Heart left ventricle (tissue), 16 donors: ENCODE results near the gene ITPR2. TPM values are rescaled to one million over a fixed set of nuclear protein-coding genes. Genes with fewer than 3 reads are reported as not detected.

Experiments
- ATAC-seq, 4 donors: fragments of 200-7000 bp; cut with Tn5 transposase; one replicate each; pipeline ENCODE4 v1.9.1; 2020 to 2022; ENCODE audit warnings: moderate library complexity in 4 of 4, mild to moderate bottlenecking in 3 of 4, moderate number of reproducible peaks in 1 of 4
- DNase-seq, 5 donors: peaks; one replicate each; pipeline ENCODE4 v3.0.0-alpha.2; 2020
- H3K27ac ChIP-seq, 12 donors: fragments of 200-600 bp; sonication (generic) in 4 of 12; one replicate each; pipeline versions ENCODE4 v1.5.0 to v1.8.0; 2016 to 2022; ENCODE audit warnings: mild to moderate bottlenecking in 2 of 12
- H3K27me3 ChIP-seq, 9 donors: fragments of 200-600 bp; sonication (generic) in 2 of 9; one replicate each; pipeline versions ENCODE4 v1.5.1 to v1.8.0; 2016 to 2022; ENCODE audit warnings: mild to moderate bottlenecking in 3 of 9
- H3K36me3 ChIP-seq, 9 donors: fragments of 200-600 bp; sonication (generic) in 2 of 9; one replicate each; pipeline versions ENCODE4 v1.5.0 to v1.8.0; 2018 to 2022; ENCODE audit warnings: mild to moderate bottlenecking in 2 of 9
- H3K4me1 ChIP-seq, 12 donors: fragments of 200-600 bp; sonication (generic) in 4 of 12; one replicate each; pipeline versions ENCODE4 v1.5.0 to v1.8.0; 2016 to 2022; ENCODE audit warnings: mild to moderate bottlenecking in 3 of 12
- H3K4me3 ChIP-seq, 12 donors: fragments of 200-600 bp; sonication (generic) in 4 of 12; one replicate each; pipeline versions ENCODE4 v1.5.0 to v1.8.0; 2017 to 2022; ENCODE audit warnings: mild to moderate bottlenecking in 9 of 12, moderate library complexity in 4 of 12
- H3K9me3 ChIP-seq, 12 donors: fragments of 200-600 bp; sonication (generic) in 4 of 12; one replicate each; pipeline versions ENCODE4 v1.5.0 to v1.8.0; 2016 to 2022; ENCODE audit warnings: mild to moderate bottlenecking in 1 of 12
- POLR2A ChIP-seq, 2 donors: fragments of 450-650 bp; IDR thresholded peaks; one replicate each; pipeline ENCODE4 v1.6.1; 2017; ENCODE audit warnings: antibody characterized with exemption in 2 of 2, mild to moderate bottlenecking in 2 of 2, moderate library complexity in 2 of 2
- WGBS, 4 donors: extraction: QIAGEN DNeasy Blood & Tissue Kit in 2 of 4; methylation state at CpG; one replicate each; pipeline versions ENCODE4 v1.1.5 to v1.1.7; 2013 to 2018; 5-methylcytosine and 5-hydroxymethylcytosine counted together
- intact Hi-C, 10 donors: fragments of 100-400 bp; cut with DNase I; formaldehyde crosslinking; loops; one replicate each; pipeline versions ENCODE4 v1.11.1 to v1.14.2; 2022
- polyA plus RNA-seq, 2 donors: library from polyadenylated mRNA; stranded (reverse); fragments of 200-250 nt; gene quantifications; one replicate each; pipeline ENCODE4 v1.2.3, GENCODE V29; 2013
- total RNA-seq, 9 donors: library from RNA; depleted of rRNA in 2 of 9; stranded (reverse); fragments of >200 nt in 2 of 9; fragmentation: NEBNext Ultra II Directional in 3 of 9; extraction: Animal tissue kit (Norgen Biotek cat#: 25700) in 3 of 9; gene quantifications; one replicate each; pipeline versions ENCODE4 v1.1.0 to v1.2.4, GENCODE V29; 2016 to 2023
- TF ChIP-seq, protein P1 (sequence below), 12 donors: fragments of 200-600 bp; sonication (generic) in 4 of 12; IDR thresholded peaks; one replicate each; pipeline versions ENCODE4 v1.5.0 to v1.8.0; 2018 to 2022; ENCODE audit warnings: antibody characterized with exemption in 12 of 12, mild to moderate bottlenecking in 5 of 12
- donor health status: ischemic (EF 13 %, LVEDD 7.1; RV severe dilation, severe dysfunction).
- donor health status: healthy with polysubstance abuse.
- donor health status: DM: no; HTN: yes; CAD: no.
- donor health status: DM: no; HTN: no; CAD: no.
- donor health status: ischemic (EF 25% LVEDD 6.9; RV normal size, moderate dysfunction).
- donor health status: ischemic (EF 25% LVEDD 5.7; RV mildly dilated, moderate dysfunction).
- donor health status: healthy.
- donor health status: DM: yes; HTN: yes; CAD: no.
- donor health status: ischemic (EF 35%, LVEDD 5.7; RV mildly dilated, moderate dysfunction).
- donor health status: nonischemic (EF 11% LVEDD 7.7; RV severe dilation, severe dysfunction).
- donor health status: DM: yes; HTN: yes; CAD: no.
- donor health status: PGD.
- donor health status: ischemic (EF 29% LVEDD 5.4; RV normal size, mild dysfunction).
- donor health status: nonischemic (EF 23%, LVEDD 6.1; RV moderate dilation, normal function).

The ITPR2 gene
- total and polyA plus RNA-seq, 11 donors, result 3.4 to 45.6 (median 11.8) TPM

DNA sequence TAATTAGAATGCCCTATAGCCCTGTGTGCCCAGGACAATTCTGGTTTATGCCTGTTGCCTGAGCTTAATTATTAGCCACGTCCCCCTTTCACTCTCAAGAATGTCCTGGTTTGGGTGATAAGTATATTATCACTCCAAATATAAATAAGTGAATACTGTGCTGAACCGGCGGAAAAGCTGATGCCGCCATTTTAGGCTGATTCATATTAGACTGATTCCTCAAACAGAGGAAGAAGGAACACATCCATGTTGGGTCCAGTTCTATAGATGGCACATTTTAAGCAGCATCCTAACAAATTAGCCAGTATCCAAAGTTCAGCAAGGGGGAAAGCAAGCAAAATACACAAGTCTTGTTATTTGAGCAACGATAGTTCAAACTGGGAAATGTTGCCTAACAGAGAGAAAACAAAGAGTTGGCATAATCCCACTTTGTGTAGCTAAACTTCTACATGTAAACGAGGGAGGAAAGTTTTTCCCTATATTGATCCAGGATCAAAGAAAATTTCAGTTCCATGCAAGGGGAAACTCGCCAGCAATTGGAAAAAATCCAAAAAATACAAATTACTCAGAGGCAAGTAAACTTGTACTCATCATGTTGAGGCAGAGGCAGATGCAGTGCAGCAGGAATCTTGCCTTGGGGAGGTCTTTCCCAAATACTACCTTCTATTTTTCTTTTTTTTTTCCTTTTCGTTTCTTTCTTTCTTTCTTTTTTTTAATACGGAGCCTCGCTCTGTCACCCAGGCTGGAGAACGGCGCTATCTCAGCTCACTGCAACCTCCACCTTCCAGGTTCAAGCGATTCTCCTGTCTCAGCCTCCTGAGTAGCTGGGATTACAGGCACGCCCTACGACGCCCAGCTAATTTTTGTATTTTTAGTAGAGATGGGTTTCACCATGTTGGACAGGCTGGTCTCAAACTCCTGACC, 96.2 kb downstream of the ITPR2 start:
- WGBS, 4 donors, result 88 to 94% (median 91%) methylated on average over 16 of the region's 16 CpGs
- Histone ChIP-seq H3K9me3 (peaks cover 0 to 15% (median 0%) of the 10 kb centered on the region in 12 donors), H3K36me3 (no peaks in the 10 kb centered on the region), H3K27ac (no peak overlapping the region), H3K4me1 (peaks cover 0 to 52% (median 12%) of the 10 kb centered on the region in 12 donors), H3K27me3 (no peaks in the 10 kb centered on the region), H3K4me3 (no peak overlapping the region)
- TF ChIP-seq, protein P1, sequence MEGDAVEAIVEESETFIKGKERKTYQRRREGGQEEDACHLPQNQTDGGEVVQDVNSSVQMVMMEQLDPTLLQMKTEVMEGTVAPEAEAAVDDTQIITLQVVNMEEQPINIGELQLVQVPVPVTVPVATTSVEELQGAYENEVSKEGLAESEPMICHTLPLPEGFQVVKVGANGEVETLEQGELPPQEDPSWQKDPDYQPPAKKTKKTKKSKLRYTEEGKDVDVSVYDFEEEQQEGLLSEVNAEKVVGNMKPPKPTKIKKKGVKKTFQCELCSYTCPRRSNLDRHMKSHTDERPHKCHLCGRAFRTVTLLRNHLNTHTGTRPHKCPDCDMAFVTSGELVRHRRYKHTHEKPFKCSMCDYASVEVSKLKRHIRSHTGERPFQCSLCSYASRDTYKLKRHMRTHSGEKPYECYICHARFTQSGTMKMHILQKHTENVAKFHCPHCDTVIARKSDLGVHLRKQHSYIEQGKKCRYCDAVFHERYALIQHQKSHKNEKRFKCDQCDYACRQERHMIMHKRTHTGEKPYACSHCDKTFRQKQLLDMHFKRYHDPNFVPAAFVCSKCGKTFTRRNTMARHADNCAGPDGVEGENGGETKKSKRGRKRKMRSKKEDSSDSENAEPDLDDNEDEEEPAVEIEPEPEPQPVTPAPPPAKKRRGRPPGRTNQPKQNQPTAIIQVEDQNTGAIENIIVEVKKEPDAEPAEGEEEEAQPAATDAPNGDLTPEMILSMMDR (IDR thresholded peaks at IDR 0.05), result no peak
- no peak for TF ChIP-seq POLR2A (IDR thresholded peaks at IDR 0.05)
- intact Hi-C loops, result loop anchor here in 1 of 10 donors (10.0 kb wide), 1 partner anchor 88 kb away; no protein-coding TSS in a partner anchor
- ATAC-seq, result no peak
- DNase-seq, result no peak

DNA sequence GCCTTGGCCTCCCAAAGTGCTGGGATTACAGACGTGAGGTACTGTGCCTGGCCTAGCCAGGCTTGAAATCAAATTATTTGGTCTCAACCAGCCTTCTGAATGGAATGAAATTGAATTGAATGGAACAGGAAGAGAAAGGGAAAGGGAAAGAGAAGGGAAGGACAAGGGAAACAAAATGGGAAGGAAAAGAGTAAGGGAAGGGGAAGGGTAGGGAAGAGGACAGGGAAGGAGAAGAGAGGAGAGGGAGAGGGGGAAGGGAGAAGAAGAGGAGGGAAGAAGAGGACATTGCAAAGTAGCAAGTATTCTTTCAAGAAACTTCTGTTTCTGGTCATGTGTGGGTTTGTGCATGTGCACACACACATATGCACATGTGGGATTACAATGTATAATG, 97.8 kb downstream of the ITPR2 start:
- no peak for ATAC-seq
- no peaks in the 10 kb centered on the region for H3K27me3 ChIP-seq
- no peak for DNase-seq
- no peak overlapping the region for H3K4me3 ChIP-seq
- no peaks in the 10 kb centered on the region for H3K36me3 ChIP-seq
- no peak overlapping the region for H3K27ac ChIP-seq
- peaks cover 0 to 15% (median 0%) of the 10 kb centered on the region in 12 donors for H3K9me3 ChIP-seq
- TF ChIP-seq, protein P1 (IDR thresholded peaks at IDR 0.05), result no peak
- no peak for TF ChIP-seq POLR2A (IDR thresholded peaks at IDR 0.05)
- 39 to 93% (median 71%) methylated on average over 1 of the region's 1 CpG for WGBS, 4 donors
- intact Hi-C loops, result loop anchor here in 1 of 10 donors (10.0 kb wide), 1 partner anchor 90 kb away; no protein-coding TSS in a partner anchor
- peaks cover 0 to 55% (median 6%) of the 10 kb centered on the region in 12 donors for H3K4me1 ChIP-seq

DNA sequence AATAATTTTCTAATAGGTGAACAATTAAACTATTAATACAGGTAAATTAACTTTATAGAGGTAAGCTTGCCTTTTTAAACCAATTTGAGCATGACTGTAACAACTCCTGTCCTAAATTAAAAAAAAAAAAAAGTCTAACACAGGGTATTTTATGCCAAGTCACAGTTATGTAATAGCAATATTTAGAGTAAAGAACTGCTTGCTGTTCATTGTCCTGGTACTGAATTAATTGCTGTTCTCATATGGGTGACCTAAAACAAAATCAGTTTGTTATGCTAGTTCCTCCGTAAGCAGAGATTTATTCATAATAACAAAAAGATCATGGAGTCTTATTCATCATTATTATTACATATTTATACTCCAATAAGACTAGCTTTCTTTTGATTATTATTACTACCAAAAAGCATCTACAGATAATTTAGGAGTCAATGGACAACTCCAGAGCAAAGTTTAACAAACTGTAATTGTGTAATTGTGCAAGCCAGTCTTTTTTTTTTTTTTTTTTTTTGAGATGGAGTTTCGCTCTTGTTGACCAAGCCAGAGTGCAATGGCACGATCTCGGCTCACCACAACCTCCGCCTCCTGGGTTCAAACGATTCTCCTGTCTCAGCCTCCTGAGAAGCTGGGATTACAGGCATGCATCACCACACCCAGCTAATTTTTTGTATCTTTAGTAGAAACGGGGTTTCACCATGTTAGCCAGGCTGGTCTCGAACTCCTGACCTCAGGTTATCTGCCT, 98.3 kb downstream of the ITPR2 start:
- TF ChIP-seq, protein P1 (IDR thresholded peaks at IDR 0.05), result no peak
- TF ChIP-seq POLR2A (IDR thresholded peaks at IDR 0.05), result no peak
- H3K9me3 ChIP-seq, result peaks cover 0 to 9% (median 0%) of the 10 kb centered on the region in 12 donors
- intact Hi-C loops, result loop anchor here in 2 of 10 donors (5.0 to 10.0 kb wide), 2 partner anchors 90 to 98 kb away; partner anchors contain the start of gene ITPR2 (in 1 of the 2)
- H3K27ac ChIP-seq, result no peak overlapping the region
- 90 to 95% (median 93%) methylated on average over 8 of the region's 8 CpGs for WGBS, 4 donors
- DNase-seq, result no peak
- no peaks in the 10 kb centered on the region for H3K27me3 ChIP-seq
- peaks cover 0 to 52% (median 8%) of the 10 kb centered on the region in 12 donors for H3K4me1 ChIP-seq
- no peaks in the 10 kb centered on the region for H3K36me3 ChIP-seq
- ATAC-seq, result no peak
- H3K4me3 ChIP-seq, result no peak overlapping the region
